Endodermal cell (in vitro differentiated cells): ENCODE data around the gene GINS1. TPM values are rescaled to one million over a fixed set of nuclear protein-coding genes. Genes with fewer than 3 reads are reported as not detected.
A peak's percentile ranks its signal among the peaks of the same experiment; 100 is the strongest.

Experiments used
- DNase-seq: peaks from one replicate; pipeline ENCODE4 v3.0.0-alpha.2; 2017
- H3K27ac ChIP-seq: 2 replicates; pipeline ENCODE4 v1.5.1; 2013; ENCODE audit warnings: mild to moderate bottlenecking, low read depth, low read length, moderate library complexity
- H3K27me3 ChIP-seq: 2 replicates; pipeline ENCODE4 v1.6.1; 2013; ENCODE audit warnings: mild to moderate bottlenecking, low read length, moderate library complexity; ENCODE audit not compliant: insufficient read depth, control insufficient read depth, poor library complexity, severe bottlenecking
- H3K36me3 ChIP-seq: 2 replicates; pipeline ENCODE4 v1.7.0; 2013; ENCODE audit warnings: mild to moderate bottlenecking, low read length, moderate library complexity; ENCODE audit not compliant: control insufficient read depth, insufficient read depth
- H3K4me1 ChIP-seq: one replicate; pipeline ENCODE4 v1.7.0; 2013; ENCODE audit warnings: low read length; ENCODE audit not compliant: control insufficient read depth, insufficient read depth
- H3K4me3 ChIP-seq: 2 replicates; pipeline ENCODE4 v1.5.1; 2013; ENCODE audit warnings: mild to moderate bottlenecking, low read length, moderate library complexity
- H3K9ac ChIP-seq: 2 replicates; pipeline ENCODE4 v1.6.1; 2013; ENCODE audit warnings: mild to moderate bottlenecking, low read length, moderate library complexity; ENCODE audit not compliant: poor library complexity, severe bottlenecking; ENCODE audit errors: extremely low read depth
- H3K9me3 ChIP-seq: 2 replicates; pipeline ENCODE4 v1.6.1; 2013; ENCODE audit warnings: mild to moderate bottlenecking, low read length, moderate library complexity; ENCODE audit not compliant: control insufficient read depth
- H3K27ac Mint-ChIP-seq: 2 replicates; pipeline ENCODE4 v1.8.0; 2020; ENCODE audit warnings: mixed read lengths
- H3K27me3 Mint-ChIP-seq: 2 replicates; pipeline ENCODE4 v1.8.0; 2021; ENCODE audit warnings: mild to moderate bottlenecking, mixed read lengths; ENCODE audit not compliant: insufficient read depth
- H3K36me3 Mint-ChIP-seq: 2 replicates; pipeline ENCODE4 v1.8.0; 2020; ENCODE audit warnings: low read depth, mixed read lengths
- H3K4me1 Mint-ChIP-seq: 2 replicates; pipeline ENCODE4 v1.8.0; 2020; ENCODE audit warnings: mixed read lengths
- H3K4me3 Mint-ChIP-seq: 2 replicates; pipeline ENCODE4 v1.8.0; 2020; ENCODE audit warnings: mild to moderate bottlenecking, moderate library complexity, mixed read lengths
- H3K9me3 Mint-ChIP-seq: 2 replicates; pipeline ENCODE4 v1.8.0; 2020; ENCODE audit warnings: mild to moderate bottlenecking, mixed read lengths
- WGBS, 2 experiments: methylation state at CpG; one replicate each; pipeline versions ENCODE4 v1.1.5 to v1.1.7; 2013; ENCODE audit warnings: missing lambda C conversion rate in 2 of 2, mixed read lengths in 1 of 2; ENCODE audit not compliant: insufficient coverage in 1 of 2, insufficient read length in 1 of 2; 5-methylcytosine and 5-hydroxymethylcytosine counted together
- total RNA-seq, 2 donors: library from RNA; stranded (reverse); fragmentation: NEBNext Ultra II Directional in 1 of 2; extraction: Animal tissue kit (Norgen Biotek cat#: 25700) in 1 of 2; gene quantifications; 2 replicates in 1 of 2; 3 replicates in 1 of 2; pipeline ENCODE4 v1.2.1, GENCODE V29; 2021
- TF ChIP-seq, protein P1 (sequence below): fragments of 200-600 bp; sonication (generic); conservative IDR thresholded peaks from 2 replicates; pipeline ENCODE4 v1.5.0; 2021; ENCODE audit warnings: antibody characterized with exemption, mild to moderate bottlenecking

The GINS1 gene
- total RNA-seq, 2 donors from 2014 or later: 40.2 to 48.6 TPM

DNA sequence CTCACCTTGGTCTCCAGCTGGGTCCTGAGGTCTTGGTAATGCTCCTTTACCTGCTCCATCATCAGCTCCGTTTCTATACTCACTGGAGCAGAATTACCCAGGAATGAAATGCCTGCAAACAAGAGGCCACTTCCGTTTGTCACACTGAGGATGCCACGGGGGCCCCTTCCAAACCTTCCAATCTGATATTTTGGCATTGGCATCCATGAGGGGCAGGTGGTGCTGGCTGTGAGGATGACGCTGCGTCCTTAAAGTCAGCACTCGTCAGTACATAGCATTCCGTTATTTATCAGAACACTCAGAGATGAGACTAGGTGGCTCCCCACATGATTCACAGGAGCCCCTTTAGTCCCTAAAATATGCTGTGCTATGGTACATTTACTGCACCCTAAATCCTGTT is 72.7 kb downstream of the GINS1 start:
- DNase-seq: no peak
- Mint-ChIP-seq H3K4me1 (no peaks in the 10 kb centered on the region), H3K27me3 (no peaks in the 10 kb centered on the region), H3K4me3 (no peak overlapping the region), H3K9me3 (no peaks in the 10 kb centered on the region), H3K27ac (no peak overlapping the region), H3K36me3 (peaks cover 77% of the 10 kb centered on the region)
- Histone ChIP-seq H3K9me3 (no peaks in the 10 kb centered on the region), H3K27me3 (no peaks in the 10 kb centered on the region), H3K36me3 (peaks cover 78% of the 10 kb centered on the region), H3K9ac (no peak overlapping the region), H3K4me1 (no peaks in the 10 kb centered on the region), H3K27ac (no peak overlapping the region), H3K4me3 (no peak overlapping the region)
- TF ChIP-seq, protein P1, sequence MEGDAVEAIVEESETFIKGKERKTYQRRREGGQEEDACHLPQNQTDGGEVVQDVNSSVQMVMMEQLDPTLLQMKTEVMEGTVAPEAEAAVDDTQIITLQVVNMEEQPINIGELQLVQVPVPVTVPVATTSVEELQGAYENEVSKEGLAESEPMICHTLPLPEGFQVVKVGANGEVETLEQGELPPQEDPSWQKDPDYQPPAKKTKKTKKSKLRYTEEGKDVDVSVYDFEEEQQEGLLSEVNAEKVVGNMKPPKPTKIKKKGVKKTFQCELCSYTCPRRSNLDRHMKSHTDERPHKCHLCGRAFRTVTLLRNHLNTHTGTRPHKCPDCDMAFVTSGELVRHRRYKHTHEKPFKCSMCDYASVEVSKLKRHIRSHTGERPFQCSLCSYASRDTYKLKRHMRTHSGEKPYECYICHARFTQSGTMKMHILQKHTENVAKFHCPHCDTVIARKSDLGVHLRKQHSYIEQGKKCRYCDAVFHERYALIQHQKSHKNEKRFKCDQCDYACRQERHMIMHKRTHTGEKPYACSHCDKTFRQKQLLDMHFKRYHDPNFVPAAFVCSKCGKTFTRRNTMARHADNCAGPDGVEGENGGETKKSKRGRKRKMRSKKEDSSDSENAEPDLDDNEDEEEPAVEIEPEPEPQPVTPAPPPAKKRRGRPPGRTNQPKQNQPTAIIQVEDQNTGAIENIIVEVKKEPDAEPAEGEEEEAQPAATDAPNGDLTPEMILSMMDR: no peak
- WGBS, 2 experiments: 83 to 94% methylated on average over 1 to 7 of the region's 7 CpGs

GRCh38 chr20:25480797-25481196 is 73.3 kb downstream of the GINS1 start:
- peaks cover 72% of the 10 kb centered on the region for H3K36me3 Mint-ChIP-seq
- H3K27ac Mint-ChIP-seq: no peak overlapping the region
- H3K4me1 ChIP-seq: no peaks in the 10 kb centered on the region
- no peaks in the 10 kb centered on the region for H3K27me3 Mint-ChIP-seq
- no peak overlapping the region for H3K27ac ChIP-seq
- no peak overlapping the region for H3K4me3 Mint-ChIP-seq
- no peaks in the 10 kb centered on the region for H3K4me1 Mint-ChIP-seq
- no peaks in the 10 kb centered on the region for H3K27me3 ChIP-seq
- H3K4me3 ChIP-seq: no peak overlapping the region
- peaks cover 79% of the 10 kb centered on the region for H3K36me3 ChIP-seq
- no peak overlapping the region for H3K9ac ChIP-seq
- TF ChIP-seq, protein P1: no peak
- WGBS, 2 experiments: 96 to 100% methylated on average over 5 to 9 of the region's 9 CpGs
- DNase-seq: no peak
- H3K9me3 Mint-ChIP-seq: no peaks in the 10 kb centered on the region
- no peaks in the 10 kb centered on the region for H3K9me3 ChIP-seq

DNA sequence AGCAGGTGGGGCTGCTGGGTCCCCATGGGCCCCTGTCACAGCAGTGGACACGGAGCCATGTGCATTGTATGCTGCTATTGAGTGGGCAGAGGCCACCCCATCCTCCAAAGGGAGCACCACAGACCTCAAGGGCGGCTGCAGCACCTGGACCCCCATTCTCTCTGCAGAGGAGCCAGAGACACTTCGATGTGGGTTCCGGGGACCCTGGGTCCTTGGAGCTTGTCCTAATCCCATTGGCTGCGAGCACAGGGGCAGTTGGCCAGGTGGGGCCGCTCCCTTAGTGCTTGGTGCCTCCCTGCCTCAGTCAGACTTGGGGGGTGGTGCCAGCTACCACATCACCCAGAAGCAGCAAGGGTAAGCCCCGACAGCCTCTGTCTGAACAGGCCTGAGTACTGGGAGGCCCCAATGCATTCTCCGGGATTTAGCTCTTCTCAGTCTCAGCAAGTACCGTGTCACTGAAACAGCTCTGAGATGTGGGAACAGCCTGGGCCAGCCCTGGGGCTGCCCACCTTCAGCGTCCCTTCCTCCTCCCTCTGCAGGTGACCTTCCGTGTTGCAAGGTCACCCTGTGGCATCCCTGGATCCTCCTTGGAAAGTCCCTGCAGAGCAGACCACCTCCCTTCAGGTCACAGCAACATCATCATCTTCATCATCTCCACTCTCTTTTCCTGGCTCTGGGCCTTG is 73.9 kb downstream of the GINS1 start:
- no peak overlapping the region for H3K27ac ChIP-seq
- H3K27me3 ChIP-seq: no peaks in the 10 kb centered on the region
- Mint-ChIP-seq H3K9me3 (no peaks in the 10 kb centered on the region), H3K27ac (no peak overlapping the region), H3K36me3 (peaks cover 70% of the 10 kb centered on the region), H3K27me3 (no peaks in the 10 kb centered on the region), H3K4me1 (no peaks in the 10 kb centered on the region), H3K4me3 (no peak overlapping the region)
- H3K9ac ChIP-seq: no peak overlapping the region
- TF ChIP-seq, protein P1: peak; percentile 41
- H3K36me3 ChIP-seq: peaks cover 80% of the 10 kb centered on the region
- H3K4me3 ChIP-seq: no peak overlapping the region
- WGBS, 2 experiments: 94 to 97% methylated on average over 9 to 11 of the region's 11 CpGs
- H3K4me1 ChIP-seq: no peaks in the 10 kb centered on the region
- DNase-seq: no peak
- H3K9me3 ChIP-seq: no peaks in the 10 kb centered on the region
